ENCODE data around the gene ARHGAP30. TPM values are rescaled to one million over a fixed set of nuclear protein-coding genes. Genes with fewer than 3 reads are reported as not detected.
A peak's percentile ranks its signal among the peaks of the same experiment; 100 is the strongest.
"Not testable (repeated sequence)": the region's sequence is repeated elsewhere in the genome, so short reads cannot be mapped to it uniquely, and the experiment has no call there.

The ARHGAP30 gene, protein sequence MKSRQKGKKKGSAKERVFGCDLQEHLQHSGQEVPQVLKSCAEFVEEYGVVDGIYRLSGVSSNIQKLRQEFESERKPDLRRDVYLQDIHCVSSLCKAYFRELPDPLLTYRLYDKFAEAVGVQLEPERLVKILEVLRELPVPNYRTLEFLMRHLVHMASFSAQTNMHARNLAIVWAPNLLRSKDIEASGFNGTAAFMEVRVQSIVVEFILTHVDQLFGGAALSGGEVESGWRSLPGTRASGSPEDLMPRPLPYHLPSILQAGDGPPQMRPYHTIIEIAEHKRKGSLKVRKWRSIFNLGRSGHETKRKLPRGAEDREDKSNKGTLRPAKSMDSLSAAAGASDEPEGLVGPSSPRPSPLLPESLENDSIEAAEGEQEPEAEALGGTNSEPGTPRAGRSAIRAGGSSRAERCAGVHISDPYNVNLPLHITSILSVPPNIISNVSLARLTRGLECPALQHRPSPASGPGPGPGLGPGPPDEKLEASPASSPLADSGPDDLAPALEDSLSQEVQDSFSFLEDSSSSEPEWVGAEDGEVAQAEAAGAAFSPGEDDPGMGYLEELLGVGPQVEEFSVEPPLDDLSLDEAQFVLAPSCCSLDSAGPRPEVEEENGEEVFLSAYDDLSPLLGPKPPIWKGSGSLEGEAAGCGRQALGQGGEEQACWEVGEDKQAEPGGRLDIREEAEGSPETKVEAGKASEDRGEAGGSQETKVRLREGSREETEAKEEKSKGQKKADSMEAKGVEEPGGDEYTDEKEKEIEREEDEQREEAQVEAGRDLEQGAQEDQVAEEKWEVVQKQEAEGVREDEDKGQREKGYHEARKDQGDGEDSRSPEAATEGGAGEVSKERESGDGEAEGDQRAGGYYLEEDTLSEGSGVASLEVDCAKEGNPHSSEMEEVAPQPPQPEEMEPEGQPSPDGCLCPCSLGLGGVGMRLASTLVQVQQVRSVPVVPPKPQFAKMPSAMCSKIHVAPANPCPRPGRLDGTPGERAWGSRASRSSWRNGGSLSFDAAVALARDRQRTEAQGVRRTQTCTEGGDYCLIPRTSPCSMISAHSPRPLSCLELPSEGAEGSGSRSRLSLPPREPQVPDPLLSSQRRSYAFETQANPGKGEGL
- total RNA-seq (10 to 100 TPM in 3 of 5 donors, 1 to 10 TPM in 2; 2.6 to 28.6 (median 12.9) TPM), polyA plus RNA-seq (1 to 10 TPM; 2.8 to 5.5 (median 4.6) TPM)
- long read RNA-seq, donor 1, full-length matches to known transcripts, result 1 of 1 reads
- long read RNA-seq, donor 1, partial matches to known transcripts, result 0 of 1 reads
- long read RNA-seq, donor 1, other reads (novel, unspliced or antisense), result 0 of 1 reads
- long read RNA-seq, donor 2, full-length matches to known transcripts, result 1 of 1 reads
- long read RNA-seq, donor 2, partial matches to known transcripts, result 0 of 1 reads
- long read RNA-seq, donor 2, other reads (novel, unspliced or antisense), result 0 of 1 reads
- long read RNA-seq, donor 3, full-length matches to known transcripts, result 1 of 1 reads
- long read RNA-seq, donor 3, partial matches to known transcripts, result 0 of 1 reads
- long read RNA-seq, donor 3, other reads (novel, unspliced or antisense), result 0 of 1 reads
- long read RNA-seq, donor 4, result 0 reads
- long read RNA-seq, donor 5, result 0 reads
- long read RNA-seq, donor 6, result 0 reads
- long read RNA-seq, donor 7, full-length matches to known transcripts, result 1 of 1 reads
- long read RNA-seq, donor 7, partial matches to known transcripts, result 0 of 1 reads
- long read RNA-seq, donor 7, other reads (novel, unspliced or antisense), result 0 of 1 reads
- long read RNA-seq, donor 8, result 0 reads
- long read RNA-seq, donor 9, result 0 reads
- long read RNA-seq, donor 10, result 0 reads

DNA sequence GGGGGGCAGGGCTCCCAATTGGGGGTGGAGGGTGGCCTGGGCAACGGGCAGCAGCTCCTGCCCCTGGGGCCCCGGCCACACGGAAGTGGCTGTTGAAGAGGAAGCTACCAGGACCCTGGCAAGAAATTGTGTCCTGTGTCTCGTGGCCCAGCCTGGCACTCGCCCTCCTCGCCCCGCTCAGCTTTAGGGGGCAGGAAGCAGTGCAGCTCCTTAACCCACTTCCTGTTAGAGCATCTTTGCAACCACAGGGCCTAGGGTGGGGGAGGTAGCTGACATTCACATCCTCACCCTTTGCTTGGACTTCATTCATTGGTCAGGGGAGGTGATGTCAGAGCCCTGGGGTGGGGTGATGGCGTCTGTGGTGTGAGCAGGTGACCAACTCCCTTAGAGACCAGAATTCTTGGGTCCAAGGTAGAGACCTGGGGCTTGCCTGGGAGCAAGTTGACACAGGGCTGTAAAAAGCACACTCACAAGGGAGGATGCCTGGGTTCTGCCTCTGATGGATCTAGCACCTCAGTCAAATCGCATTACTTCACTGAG is at the start of gene ARHGAP30:
ARHGAP30 (minus strand) TSS at position 161 of the 540 bp plus-strand sequence. CDS start 267 bp downstream, outside the sequence.
- H3K36me3 ChIP-seq, result peaks cover 0 to 20% (median 6%) of the 10 kb centered on the region in 4 donors
- DNase-seq, result peak; percentile 60 to 80
- intact Hi-C loops (cut with DNase I; ENCODE audit: low total_unique reads), result no loop called here
- H3K4me3 ChIP-seq, result peak within 1 kb of the TSS; percentile 36 to 52 (median 43)
- peak within 1 kb of the TSS; percentile 46 to 90 (median 73) for H3K27ac ChIP-seq
- peaks cover 0 to 18% (median 0%) of the 10 kb centered on the region in 4 donors for H3K4me1 ChIP-seq
- TF ChIP-seq POLR2A (IDR thresholded peaks at IDR 0.05), result no peak
- TF ChIP-seq POLR2AphosphoS5 (IDR thresholded peaks at IDR 0.05), result peak in 2 of 3 donors; percentile 68 to 70
- no peaks in the 10 kb centered on the region for H3K9me3 ChIP-seq
- 47 to 78% (median 75%) methylated on average over 2 to 9 of the region's 9 CpGs for WGBS, 5 donors
- H3K27me3 ChIP-seq, result no peaks in the 10 kb centered on the region

DNA sequence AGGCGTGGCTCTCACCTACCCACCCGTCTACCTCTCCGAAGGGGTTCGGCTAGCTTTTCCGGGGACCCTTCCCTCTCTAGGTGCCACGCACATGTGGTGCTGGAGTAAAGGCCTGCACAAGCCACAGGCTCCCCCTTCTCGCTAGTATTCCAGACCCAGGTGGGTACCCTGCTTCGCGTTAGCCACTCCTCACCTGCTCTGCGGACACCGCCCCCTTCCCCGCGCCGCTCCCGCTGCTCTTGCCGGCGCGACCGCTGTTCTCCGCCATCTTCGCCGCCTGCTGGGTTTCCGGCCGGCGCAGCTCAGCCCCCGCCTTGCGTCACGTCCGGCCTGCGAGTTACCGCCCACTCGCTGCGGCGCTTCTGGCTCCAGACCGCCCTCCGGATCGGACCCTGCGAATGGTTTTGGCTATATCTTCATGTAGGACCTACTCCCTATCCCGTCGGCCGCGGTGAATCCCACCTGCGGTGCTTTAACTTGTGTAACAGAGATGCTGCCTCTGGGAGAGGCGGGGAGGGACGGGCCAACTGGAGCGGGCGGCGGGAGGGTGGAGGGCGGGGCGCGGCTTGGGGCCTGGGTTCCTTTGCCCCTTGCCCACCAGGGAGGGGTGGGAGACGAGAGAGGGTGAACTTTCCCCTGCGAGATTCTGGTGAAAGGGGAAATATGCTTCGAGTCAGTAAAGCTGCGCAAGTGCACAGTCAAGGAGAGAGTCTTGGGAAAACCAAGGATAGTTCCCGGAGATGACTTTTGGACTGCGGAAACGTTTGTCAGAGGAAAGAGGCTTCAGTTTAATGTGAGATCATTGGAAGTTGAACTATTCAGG is 48.3 kb upstream of the ARHGAP30 start, which contains the start of the genes NIT1 and PFDN2:
NIT1 (plus strand) TSS at position 347 of the 823 bp plus-strand sequence; CDS start at position 419, 72 bp downstream.
PFDN2 (minus strand) TSS at position 279 of the 823 bp plus-strand sequence; CDS start at position 268, 11 bp downstream.
- peak within 1 kb of the TSS; percentile 75 to 100 (median 97) for H3K4me3 ChIP-seq
- intact Hi-C loops (cut with DNase I; ENCODE audit: low total_unique reads), result no loop called here
- no peak for TF ChIP-seq EP300 (IDR thresholded peaks at IDR 0.05)
- peak in 2 of 4 donors; percentile 56 to 73 for TF ChIP-seq POLR2A (IDR thresholded peaks at IDR 0.05)
- TF ChIP-seq POLR2AphosphoS5 (IDR thresholded peaks at IDR 0.05), result peak; percentile 86 to 99 (median 97)
- no peak for TF ChIP-seq CTCF (IDR thresholded peaks at IDR 0.05)
- H3K9me3 ChIP-seq, result no peaks in the 10 kb centered on the region
- peaks cover 31 to 39% (median 35%) of the 10 kb centered on the region in 4 donors for H3K36me3 ChIP-seq
- peak; percentile 86 to 97 for DNase-seq
- peaks cover 45 to 84% (median 63%) of the 10 kb centered on the region in 4 donors for H3K4me1 ChIP-seq
- peak within 1 kb of the TSS; percentile 90 to 98 (median 96) for H3K27ac ChIP-seq
- H3K27me3 ChIP-seq, result no peaks in the 10 kb centered on the region
- 0 to 1% (median 1%) methylated on average over 53 to 58 of the region's 58 CpGs for WGBS, 5 donors

GRCh38 chr1:161115961-161116360 is 46.3 kb upstream of the ARHGAP30 start:
- H3K27ac ChIP-seq; DNase-seq; H3K9me3 ChIP-seq; intact Hi-C loops (cut with DNase I; ENCODE audit: low total_unique reads); H3K27me3 ChIP-seq: not testable (repeated sequence)
- H3K4me3 ChIP-seq, result peak overlapping the region in 2 of 4 donors; percentile 95 to 100
- peaks cover 45 to 86% (median 67%) of the 10 kb centered on the region in 4 donors for H3K4me1 ChIP-seq
- peaks cover 11 to 18% (median 15%) of the 10 kb centered on the region in 4 donors for H3K36me3 ChIP-seq
- 87 to 95% (median 91%) methylated on average over 6 of the region's 6 CpGs for WGBS, 5 donors

DNA sequence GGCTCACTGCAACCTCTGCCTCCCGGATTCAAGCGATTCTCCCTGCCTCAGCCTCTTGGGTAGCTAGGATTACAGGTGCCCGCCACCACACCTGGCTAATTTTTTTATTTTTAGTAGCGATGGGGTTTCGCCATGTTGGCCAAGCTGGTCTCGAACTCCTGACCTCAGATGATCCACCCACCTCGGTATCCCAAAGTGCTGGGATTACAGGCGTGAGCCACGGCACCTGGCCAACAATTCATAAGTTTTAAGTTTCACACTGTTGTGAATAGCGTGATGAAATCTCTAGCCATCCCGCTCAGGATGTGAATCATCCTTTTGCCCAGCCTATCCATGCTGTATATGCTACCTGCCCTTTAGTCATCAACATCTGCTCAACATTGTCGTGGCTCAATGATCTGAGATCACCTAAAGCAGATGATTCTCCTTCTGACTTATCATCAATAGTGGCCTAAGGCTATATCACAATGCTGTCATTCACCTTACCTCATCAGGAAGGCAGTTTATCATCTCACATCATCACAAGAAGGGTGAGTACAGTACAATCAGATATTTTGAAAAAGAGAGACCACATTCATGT is 45.5 kb upstream of the ARHGAP30 start:
- no peak for DNase-seq
- H3K4me3 ChIP-seq, result no peak overlapping the region
- H3K27ac ChIP-seq, result no peak overlapping the region
- WGBS, 5 donors, result 85 to 93% (median 88%) methylated on average over 12 of the region's 12 CpGs
- intact Hi-C loops (cut with DNase I; ENCODE audit: low total_unique reads), result no loop called here
- peaks cover 43 to 79% (median 62%) of the 10 kb centered on the region in 4 donors for H3K4me1 ChIP-seq
- H3K36me3 ChIP-seq, result peaks cover 4 to 13% (median 9%) of the 10 kb centered on the region in 4 donors
- H3K9me3 ChIP-seq, result no peaks in the 10 kb centered on the region
- no peak for TF ChIP-seq POLR2AphosphoS5 (IDR thresholded peaks at IDR 0.05)
- H3K27me3 ChIP-seq, result no peaks in the 10 kb centered on the region
